ENCODE results near the gene RXRB.

RXRB gene

GRCh38 chr6:33176906-33177305 is 23.6 kb downstream of the RXRB start:
- DNase-seq (ENCODE audit: low spot score), result no peak

GRCh38 chr6:33175436-33176069 is 24.9 kb downstream of the RXRB start:
- no peak for DNase-seq (ENCODE audit: low spot score)

- DNase-seq (ENCODE audit: low spot score), result no peak
Observed at GRCh38 chr6:33174784-33175183, 25.7 kb downstream of the RXRB start.

GRCh38 chr6:33173535-33174180 is 26.8 kb downstream of the RXRB start:
- no peak for DNase-seq (ENCODE audit: low spot score)

GRCh38 chr6:33172688-33173534 is 27.6 kb downstream of the RXRB start:
- peak; percentile 85 for DNase-seq (ENCODE audit: low spot score)

- no peak for DNase-seq (ENCODE audit: low spot score)
Observed at GRCh38 chr6:33171880-33172687, 28.4 kb downstream of the RXRB start.

- DNase-seq (ENCODE audit: low spot score), result no peak
Observed at GRCh38 chr6:33171016-33171879, 29.2 kb downstream of the RXRB start.

- DNase-seq (ENCODE audit: low spot score), result no peak
Observed at GRCh38 chr6:33170176-33171015, 30.1 kb downstream of the RXRB start.

- no peak for DNase-seq (ENCODE audit: low spot score)
Observed at GRCh38 chr6:33169291-33170175, 30.9 kb downstream of the RXRB start.

- DNase-seq (ENCODE audit: low spot score), result no peak
Observed at GRCh38 chr6:33168639-33169038, 31.8 kb downstream of the RXRB start.

GRCh38 chr6:33168284-33168601 is 32.2 kb downstream of the RXRB start:
- DNase-seq (ENCODE audit: low spot score), result no peak

- no peak for DNase-seq (ENCODE audit: low spot score)
Observed at GRCh38 chr6:33167374-33168283, 32.8 kb downstream of the RXRB start.

GRCh38 chr6:33166811-33167210 is 33.7 kb downstream of the RXRB start:
- DNase-seq (ENCODE audit: low spot score), result no peak

- DNase-seq (ENCODE audit: low spot score), result no peak
Observed at GRCh38 chr6:33166363-33166762, 34.1 kb downstream of the RXRB start.

GRCh38 chr6:33165581-33166258 is 34.7 kb downstream of the RXRB start:
- no peak for DNase-seq (ENCODE audit: low spot score)

- DNase-seq (ENCODE audit: low spot score), result no peak
Observed at GRCh38 chr6:33164665-33165373, 35.6 kb downstream of the RXRB start.

GRCh38 chr6:33164176-33164575 is 36.3 kb downstream of the RXRB start:
- no peak for DNase-seq (ENCODE audit: low spot score)
